IPS-11a (cell line): ENCODE data around the gene PCIF1.
"Not testable (repeated sequence)": the region's sequence is repeated elsewhere in the genome, so short reads cannot be mapped to it uniquely, and the experiment has no call there.

Source experiments
- H3K4me3 ChIP-seq: one replicate; pipeline ENCODE4 v1.5.1; 2013; ENCODE audit warnings: low read depth, low read length, control low read depth

Gene PCIF1

DNA sequence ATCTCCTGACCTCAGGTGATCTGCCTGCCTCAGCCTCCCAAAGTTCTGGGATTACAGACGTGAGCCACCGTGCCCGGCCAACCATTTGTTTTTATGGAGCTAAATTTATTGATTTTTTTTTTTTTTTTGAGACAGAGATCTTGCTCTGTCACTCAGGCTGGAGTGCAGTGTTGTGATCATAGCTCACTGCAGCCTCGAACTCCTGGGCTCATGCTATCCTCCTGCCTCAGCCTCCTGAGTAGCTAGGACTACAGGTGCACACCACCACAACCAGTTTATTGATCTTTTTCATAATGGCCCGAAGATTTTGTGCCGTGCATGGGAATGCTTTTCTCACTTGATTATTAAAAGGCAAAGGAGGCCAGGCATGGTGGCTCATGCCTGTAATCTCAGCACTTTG is 54.3 kb downstream of the PCIF1 start:
- not testable (repeated sequence) for H3K4me3 ChIP-seq

DNA sequence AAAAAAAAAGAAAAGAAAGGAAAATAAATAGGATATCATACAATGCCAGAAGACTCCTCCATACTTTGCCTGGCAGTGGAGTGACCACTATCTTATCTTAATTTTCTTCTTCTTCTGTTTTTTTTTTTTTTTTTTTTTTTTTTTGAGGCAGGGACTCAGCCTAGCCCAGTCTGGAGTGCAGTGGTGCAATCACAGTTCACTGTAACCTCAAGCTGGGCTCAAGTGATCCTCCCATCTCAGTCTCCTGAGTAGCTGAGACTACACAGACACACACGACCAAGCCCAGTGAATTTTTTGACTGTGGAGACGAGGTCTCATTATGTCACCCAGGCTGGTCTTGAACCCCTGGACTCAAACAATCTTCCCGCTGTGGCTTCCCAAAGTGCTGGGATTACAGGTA is 57.1 kb downstream of the PCIF1 start:
- no peak overlapping the region for H3K4me3 ChIP-seq

DNA sequence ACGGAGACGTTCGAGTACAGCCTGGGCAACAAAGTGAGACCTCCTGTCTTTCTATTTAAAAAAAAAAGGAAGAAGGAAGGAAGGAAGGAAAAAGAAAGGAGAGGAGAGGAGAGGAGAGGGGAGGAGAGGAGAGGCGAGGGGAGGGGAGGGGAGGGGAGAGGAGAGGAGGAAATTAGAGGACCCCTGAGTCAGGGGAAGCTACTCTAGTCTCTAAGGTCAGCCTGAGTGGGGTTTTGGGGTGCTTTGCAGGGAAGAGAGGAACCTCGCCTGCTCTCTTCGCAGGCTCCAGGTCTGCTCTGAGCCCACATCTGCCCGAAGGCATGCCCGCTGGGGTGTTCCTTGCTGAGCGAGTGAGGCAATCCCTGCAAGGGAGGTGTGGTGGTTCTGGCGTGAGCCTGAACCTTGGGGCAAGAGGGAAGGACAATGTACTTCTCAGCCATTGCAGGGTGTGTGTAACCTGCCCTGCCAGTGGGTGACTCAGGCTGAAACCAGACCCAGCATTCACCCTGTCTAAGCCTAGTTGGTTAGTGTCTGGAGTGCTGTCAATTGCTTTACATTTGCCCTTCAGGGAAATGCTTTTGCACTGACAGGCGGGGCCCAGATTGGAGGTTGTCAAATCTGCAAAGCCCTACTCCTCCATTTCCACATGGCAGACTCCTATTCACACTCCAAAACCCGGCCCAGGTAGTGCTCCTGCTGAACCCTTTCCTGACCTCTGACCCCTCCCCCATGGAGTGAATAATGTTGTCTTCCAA is 58.9 kb downstream of the PCIF1 start:
- H3K4me3 ChIP-seq: no peak overlapping the region

DNA sequence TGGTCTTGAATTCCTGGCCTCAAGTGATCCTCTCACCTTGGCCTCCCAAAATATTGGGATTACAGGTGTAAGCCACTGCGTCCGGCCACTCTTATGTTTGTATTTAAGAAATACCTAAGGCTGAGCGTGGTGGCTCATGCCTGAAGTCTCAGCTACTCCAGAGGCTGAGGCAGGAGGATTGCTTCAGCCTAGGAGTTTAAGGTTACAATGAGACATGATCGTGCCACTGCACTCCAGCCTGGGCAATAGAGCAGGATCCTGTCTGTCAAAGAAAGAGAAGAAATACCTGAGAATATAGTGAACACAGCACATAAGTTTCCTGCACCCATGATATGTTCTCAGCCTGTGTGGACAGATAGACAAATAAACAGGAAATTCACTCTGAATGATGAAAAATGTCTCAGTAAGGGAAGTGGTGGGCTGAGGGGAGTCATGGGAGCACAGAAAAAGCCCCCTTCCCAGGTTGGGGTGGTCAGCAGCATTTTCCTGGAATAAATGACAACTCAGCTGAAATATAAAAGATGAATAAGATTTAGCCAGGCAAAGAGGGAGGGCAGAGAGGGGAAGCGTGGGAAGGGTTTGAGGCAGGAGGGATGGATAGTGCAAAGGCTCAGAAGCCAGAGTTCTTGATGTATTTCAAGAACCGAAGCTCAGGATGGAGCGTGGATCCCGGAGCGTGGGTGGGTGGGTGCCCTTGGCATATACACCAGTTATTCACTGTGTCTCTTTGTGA is 60.4 kb downstream of the PCIF1 start:
- no peak overlapping the region for H3K4me3 ChIP-seq

DNA sequence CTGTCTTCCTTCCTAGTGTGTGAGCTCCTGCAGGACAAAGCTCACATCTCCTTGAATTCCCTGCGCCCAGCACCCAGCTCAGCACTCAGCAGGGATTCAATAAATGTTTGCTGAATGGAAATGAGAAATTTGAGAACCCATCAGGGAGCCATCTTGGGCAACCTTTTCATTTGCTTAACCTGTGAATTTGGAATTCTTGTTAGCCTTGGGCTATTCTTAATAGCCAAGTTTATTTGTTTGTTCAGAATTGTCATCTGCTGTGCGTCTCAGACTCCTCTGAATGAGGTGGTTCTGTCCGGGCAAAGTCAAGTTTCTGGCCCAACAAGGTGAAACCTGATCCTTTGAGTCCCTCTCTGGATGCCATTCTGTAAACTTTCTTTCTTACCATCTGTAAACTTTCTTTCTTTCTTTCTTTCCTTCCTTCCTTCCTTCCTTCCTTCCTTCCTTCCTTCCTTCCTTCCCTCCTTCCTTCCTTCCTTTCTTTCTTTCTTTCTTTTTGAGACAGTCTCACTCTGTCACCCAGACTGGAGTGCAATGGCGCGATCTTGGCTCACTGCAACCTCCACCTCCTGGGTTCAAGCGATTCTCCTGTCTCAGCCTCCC is 61.1 kb downstream of the PCIF1 start:
- not testable (repeated sequence) for H3K4me3 ChIP-seq

DNA sequence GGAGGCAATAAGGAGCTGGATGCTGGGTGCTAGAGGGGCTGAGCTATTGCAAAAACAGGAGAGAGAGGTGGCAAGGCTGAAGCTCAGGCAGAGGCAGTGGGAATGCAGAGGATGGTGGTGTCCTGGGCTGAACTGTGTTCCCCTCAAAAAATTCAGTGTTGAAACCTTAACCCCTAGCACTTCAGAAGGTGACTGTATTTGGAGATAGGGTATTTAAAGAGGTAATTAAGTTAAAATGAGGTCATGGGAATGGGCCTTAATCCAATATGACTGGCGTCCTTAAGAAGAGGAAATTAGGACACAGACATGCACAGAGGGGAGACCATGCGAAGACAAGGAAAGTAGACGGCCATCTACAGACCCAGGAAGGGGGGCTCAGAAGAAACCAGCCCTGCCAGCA is 62.7 kb downstream of the PCIF1 start:
- H3K4me3 ChIP-seq: no peak overlapping the region
